GM04504 (cell line): ENCODE data around the gene PTPN9.
"Not testable (repeated sequence)": the region's sequence is repeated elsewhere in the genome, so short reads cannot be mapped to it uniquely, and the experiment has no call there.

Experiments used
- DNase-seq: peaks from one replicate; pipeline ENCODE4 v3.0.0-alpha.2; 2012; ENCODE audit warnings: low read depth

PTPN9 gene

DNA sequence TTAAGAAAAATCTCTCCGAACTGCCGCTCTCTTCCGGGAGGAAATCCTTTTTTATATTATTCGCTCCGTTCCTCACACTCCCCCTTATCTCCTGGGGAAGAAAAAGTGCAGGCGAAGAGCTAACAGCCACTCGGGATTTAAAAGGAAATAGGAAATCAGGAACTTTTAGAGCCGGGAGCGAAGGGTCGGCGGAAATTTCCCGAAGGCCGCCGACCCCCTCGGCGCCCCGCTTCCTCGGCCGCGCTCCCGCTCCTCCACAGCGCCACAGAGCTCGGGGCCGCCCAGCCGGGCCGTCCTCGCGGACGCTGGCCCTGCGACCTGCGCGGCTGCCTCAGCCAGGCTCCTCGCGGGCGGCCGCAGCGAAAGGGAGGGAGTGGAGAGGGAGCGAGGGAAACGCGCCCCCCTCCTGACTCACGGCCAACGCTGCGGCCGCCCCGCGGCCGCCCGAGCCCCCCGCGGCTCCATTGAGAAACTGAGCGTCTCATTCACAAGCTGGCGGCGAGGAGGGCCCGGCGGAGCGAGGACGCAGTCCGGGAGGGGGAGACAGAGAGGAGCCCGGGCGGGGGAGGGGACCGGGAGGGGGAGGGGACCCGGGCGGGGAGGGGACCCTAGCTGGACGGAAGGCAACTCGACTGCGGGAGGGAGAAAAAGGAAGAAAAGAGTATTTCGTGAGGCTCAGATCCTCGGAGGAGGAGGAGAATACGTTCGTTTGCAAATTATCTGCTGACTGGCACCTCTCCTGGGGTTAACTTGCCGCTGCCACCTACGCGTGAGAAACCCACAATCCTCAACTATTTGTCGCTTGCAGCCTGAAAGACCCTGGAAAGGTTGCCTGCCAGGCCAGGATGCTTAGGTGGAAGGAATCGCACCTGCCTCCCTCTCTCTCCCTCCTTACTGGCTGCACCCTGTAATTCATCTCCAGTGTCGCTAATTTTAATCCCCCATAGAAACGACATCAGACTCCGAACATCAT lies at the start of gene PTPN9:
PTPN9 (minus strand) TSS at position 368 of the 973 bp plus-strand sequence. CDS start 539 bp downstream, outside the sequence.
- peak; percentile 58 for DNase-seq

GRCh38 chr15:75625542-75626347 lies 46.6 kb upstream of the PTPN9 start, which contains the start of gene SNUPN:
TSS of gene SNUPN (minus strand) at chr15:75625725. CDS start at chr15:75621051, 4,674 bp downstream.
- peak; percentile 79 for DNase-seq

- no peak for DNase-seq
Observed at GRCh38 chr15:75622505-75622904, 43.4 kb upstream of the PTPN9 start.

DNA sequence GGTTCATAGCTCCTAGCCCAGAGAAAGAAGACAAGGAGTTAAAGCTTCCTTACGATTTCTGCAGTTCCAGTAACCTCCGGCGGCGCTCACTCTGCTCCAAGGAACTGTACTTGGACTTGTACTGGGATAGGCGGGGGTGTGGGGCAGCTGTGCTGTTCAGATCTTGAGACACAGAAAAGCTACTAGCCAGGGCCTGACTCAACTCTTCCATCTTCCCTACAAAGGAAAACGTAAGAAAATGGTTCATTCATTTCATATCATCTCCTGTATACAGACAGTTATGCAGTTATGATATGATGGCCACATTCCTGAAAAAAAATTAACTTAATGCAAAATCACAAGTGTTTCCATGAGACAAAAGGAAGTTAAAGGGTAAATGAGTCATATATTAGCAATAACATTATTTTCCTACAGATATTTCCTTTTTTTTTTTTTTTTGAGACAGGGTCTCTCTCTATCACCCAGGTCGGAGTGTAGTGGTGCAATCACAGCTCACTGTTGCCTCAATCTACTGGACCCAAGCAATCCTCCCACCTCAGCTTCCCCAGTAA lies 41.8 kb upstream of the PTPN9 start:
- DNase-seq: peak; percentile 74

- DNase-seq: peak; percentile 35
Observed at GRCh38 chr15:75620058-75620820, 41.1 kb upstream of the PTPN9 start.

DNA sequence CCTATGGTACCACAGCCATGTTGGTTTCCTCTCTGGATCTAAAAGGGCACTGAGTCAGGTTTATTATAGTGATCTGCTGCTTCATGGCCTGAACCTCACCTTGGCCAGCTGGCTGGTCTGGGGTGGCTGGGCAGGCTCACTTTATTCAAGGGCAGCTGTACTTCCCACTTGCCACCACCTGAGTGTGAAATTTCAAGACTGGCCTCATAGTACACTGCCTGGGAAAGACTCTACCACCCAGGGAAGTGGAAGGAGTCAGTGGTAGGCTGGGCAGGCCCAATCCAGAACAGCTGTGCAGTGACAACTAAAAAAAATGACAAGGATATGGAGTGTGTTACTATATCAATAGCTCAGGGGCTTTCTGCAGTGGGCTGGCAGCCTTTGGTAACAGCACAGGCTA lies 37.7 kb upstream of the PTPN9 start:
- DNase-seq: no peak

GRCh38 chr15:75606711-75607699 lies 27.9 kb upstream of the PTPN9 start:
- DNase-seq: no peak

DNA sequence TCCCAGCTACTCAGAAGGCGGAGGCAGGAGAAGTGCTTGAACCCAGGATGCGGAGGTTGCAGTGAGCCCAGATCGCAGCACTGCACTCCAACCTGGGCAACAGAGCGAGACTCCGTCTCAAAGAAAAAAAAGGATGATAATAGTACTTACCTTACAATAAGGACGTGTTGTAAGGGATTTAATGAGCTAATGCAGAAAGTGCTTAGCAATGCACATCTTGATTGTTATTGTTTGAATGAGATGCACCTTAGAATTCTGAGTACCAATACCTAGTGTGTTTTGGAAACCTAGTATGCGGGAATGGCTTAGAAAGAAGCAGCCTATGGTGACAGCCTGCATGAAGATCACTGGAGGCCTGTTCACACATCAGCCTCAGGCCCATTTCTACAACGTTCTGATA lies 26.9 kb upstream of the PTPN9 start:
- no peak for DNase-seq

DNA sequence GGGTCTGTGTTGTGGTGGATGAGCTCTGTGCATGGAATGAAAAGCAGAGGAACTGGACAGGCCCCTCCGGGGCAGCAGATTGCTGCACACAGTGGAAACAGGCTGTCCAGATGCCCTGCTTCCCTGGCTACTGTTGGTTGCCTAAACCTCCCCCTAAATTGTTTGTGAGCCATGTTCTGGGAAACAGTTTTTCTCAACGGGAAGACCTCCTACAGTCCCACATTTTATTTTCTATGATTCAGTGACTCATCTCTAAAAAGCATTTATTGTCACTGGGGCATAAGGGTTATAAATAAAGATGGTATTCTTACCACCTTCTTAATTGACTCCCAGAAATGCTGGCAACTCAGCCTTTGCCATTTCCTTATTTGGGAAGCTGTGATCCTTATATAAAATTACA lies 20.3 kb upstream of the PTPN9 start:
- no peak for DNase-seq

- DNase-seq: no peak
Observed at GRCh38 chr15:75598361-75598760, 19.2 kb upstream of the PTPN9 start.

DNA sequence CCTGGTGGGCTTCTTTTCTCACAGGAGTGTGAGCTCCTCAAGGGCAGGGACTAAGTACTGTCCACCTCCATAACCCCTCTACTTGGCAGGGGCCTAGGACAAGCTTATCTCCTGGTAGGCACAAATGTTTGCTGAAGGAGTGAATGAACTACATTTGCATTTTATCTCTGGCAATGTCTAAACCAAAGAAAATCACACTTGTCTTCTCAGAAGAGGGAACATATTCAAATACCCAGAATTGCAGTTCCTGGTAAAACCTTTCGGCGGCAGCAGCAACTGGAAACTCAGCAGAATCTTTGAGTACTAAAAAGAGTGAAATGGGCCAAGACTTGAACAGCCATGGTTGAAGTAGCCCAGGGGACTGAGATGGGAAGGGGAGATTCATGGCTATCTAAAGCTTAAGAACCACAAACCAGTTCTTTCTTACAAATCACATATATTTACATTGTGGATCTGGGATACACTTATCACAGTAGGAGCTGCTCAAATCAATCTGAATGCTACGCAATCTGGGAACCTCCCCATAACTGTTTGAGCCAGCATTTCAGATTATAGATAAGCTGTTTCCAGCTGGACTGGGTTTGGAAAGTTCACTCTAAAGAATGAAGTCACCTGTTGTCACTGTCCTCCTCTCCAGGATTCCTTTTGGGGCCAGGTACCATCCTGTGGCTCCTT lies 18.7 kb upstream of the PTPN9 start:
- DNase-seq: no peak

- no peak for DNase-seq
Observed at GRCh38 chr15:75596703-75597345, 17.7 kb upstream of the PTPN9 start.

DNA sequence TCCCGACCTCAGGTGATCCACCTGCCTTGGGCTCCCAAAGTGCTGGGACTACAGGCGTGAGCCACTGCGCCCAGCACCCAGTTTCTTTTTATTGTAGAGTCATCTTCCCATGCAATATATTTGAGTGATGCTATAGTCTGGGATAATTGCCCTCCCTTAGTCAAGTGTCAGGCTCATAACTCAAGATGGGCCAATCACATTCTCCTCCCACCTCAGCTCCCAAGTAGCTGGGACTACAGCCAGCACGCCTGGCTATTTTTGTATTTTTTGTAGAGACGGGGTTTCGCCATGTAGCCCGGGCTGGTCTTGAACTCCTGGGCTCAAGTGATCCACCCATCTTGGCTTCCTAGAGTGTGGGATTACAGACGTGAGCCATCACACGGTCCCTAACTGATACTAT lies 15.2 kb upstream of the PTPN9 start:
- no peak for DNase-seq

- no peak for DNase-seq
Observed at GRCh38 chr15:75591655-75592364, 12.7 kb upstream of the PTPN9 start.

DNA sequence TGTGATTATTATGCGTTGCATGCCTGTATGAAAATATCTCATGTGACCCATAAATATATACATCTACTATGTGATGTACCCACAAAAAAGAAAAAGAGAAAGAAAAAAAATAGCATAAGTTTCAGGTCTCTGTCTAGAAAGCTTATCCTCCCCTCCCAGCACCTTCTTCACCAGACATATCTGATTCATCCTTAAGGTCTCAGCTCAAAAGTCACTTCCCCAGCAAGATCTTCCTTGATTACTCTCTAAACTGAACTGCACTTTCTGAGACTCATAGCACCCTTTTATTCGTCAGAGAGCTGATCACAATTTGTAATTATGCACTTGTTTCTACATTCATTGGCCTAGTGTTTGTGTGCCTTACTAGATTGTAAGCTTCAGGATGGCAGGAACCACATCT lies 11.1 kb upstream of the PTPN9 start:
- no peak for DNase-seq

- DNase-seq: no peak
Observed at GRCh38 chr15:75589071-75589470, 10.0 kb upstream of the PTPN9 start.

DNA sequence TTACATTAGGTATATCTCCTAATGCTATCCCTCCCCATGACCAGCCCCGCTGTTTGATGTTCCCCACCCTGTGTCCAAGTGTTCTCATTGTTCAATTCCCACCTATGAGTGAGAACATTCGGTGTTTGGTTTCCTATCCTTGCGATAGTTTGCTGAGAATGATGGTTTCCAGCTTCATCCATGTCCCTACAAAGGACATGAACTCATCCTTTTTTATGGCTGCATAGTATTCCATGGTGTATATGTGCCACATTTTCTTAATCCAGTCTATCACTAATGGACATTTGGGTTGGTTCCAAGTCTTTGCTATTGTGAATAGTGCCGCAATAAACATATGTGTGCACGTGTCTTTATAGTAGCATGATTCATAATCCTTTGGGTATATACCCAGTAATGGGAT lies 7.3 kb upstream of the PTPN9 start:
- DNase-seq: not testable (repeated sequence)

DNA sequence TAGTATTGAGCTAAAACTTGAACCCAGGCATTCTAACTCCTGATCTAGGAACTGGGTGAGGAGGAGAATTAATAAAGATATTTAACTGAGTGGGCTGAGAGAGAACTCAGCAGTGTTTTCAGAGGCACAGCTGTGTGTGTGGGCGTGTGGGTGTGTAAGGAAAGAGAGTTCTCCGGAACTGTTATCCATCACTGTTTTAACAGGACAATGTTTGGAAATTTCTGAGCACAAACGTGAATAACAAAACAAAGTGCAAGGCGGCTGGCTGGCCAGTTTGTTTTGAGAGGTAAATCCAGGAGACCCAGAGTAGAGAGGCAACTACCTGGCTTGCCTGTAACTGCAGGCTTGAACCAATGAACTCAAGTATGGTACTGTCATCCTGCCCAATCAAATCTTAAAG lies 5.0 kb upstream of the PTPN9 start:
- DNase-seq: no peak

DNA sequence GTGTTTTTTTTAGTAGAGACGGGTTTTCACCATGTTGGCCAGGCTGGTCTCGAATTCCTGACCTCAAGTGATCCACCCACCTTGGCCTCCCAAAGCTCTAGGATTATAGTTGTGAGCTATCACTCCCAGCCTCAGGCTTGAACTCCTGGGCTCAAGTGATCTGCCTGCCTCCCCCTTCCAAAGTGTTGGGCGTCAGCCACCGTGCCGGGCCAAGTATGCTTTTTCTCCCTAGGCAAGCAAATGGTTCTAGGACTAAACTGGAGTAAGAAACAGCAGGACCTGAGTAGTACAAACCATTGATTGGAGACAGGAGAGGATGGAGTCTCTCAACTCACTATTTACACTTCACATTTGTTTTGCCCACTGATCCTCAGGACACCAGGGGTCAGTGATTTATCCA lies 4.6 kb upstream of the PTPN9 start:
- no peak for DNase-seq
